NK-92 treated with Interleukin-12 subunit alpha and Interleukin-12 subunit beta, amount 100 ng/mL, for 24 hours (cell line): ENCODE data around the gene DENR.
"Not testable (repeated sequence)": the region's sequence is repeated elsewhere in the genome, so short reads cannot be mapped to it uniquely, and the experiment has no call there.

ENCODE experiments used
- DNase-seq: peaks from one replicate; lab custom pipeline; 2025; lab: John Stamatoyannopoulos, UW

The DENR gene

DNA sequence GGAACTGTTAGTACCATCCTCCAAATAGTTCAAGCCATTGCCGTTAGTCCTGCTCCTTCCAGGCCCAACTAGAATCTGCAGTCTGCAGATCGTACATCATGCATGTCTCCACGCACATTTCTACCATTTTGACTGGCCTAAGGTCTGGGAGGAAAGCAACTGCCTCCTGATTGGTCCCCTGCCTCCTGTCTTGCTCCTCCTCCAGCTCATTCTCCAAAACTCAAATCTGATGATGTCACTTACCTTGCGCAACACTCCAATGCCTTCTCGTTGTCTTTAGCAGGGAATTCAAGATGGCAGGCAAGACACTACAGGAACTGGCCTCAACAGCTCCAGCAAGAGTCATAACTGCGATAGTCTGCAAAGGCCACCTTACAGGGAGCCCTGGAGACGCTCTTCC lies 12.3 kb upstream of the DENR start:
- no peak for DNase-seq

GRCh38 chr12:122743895-122744525 lies 8.6 kb upstream of the DENR start:
- no peak for DNase-seq

DNA sequence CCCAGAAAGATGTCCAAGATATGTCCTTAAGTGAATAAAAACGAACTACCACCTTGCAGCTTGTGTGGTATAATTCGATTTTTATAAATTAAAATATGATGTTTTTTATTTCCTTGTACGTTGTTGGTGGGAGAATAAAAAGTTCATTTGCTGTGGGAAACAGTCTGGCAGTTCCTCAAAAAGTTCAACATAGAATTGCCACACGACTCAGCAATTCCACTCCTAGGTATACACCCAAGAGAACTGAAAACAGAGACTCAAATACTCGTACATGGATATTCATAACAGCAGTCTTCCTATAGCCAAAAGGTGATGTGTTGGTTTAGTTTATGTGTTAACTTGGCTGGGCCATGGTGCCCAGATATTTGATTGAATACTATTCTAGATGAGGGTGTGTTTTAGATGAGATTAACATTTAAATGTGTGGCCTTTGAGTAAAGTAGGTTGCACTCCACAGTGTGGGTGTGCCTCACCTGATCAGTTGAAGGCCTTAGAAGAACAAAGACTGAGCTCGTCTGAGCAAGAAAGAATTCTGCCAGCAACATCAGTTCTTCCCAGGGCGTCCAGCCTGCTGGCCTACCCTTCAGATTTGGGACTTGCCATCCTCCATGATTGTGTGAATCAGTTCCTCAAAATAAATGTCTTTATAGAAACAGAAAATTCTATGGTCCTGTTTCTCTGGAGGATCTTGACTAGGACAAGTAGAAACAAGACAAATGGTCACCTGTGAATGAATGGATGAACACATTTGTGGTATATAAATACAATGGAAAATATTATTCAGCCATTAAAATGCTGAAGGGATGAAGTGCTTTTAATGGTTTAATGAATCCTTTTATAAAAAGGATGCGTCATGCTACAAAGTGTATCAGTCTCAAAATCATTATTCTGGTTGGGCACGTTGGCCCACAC lies 5.1 kb upstream of the DENR start:
- no peak for DNase-seq

GRCh38 chr12:122749569-122750332 lies 2.9 kb upstream of the DENR start:
- DNase-seq, result no peak

DNA sequence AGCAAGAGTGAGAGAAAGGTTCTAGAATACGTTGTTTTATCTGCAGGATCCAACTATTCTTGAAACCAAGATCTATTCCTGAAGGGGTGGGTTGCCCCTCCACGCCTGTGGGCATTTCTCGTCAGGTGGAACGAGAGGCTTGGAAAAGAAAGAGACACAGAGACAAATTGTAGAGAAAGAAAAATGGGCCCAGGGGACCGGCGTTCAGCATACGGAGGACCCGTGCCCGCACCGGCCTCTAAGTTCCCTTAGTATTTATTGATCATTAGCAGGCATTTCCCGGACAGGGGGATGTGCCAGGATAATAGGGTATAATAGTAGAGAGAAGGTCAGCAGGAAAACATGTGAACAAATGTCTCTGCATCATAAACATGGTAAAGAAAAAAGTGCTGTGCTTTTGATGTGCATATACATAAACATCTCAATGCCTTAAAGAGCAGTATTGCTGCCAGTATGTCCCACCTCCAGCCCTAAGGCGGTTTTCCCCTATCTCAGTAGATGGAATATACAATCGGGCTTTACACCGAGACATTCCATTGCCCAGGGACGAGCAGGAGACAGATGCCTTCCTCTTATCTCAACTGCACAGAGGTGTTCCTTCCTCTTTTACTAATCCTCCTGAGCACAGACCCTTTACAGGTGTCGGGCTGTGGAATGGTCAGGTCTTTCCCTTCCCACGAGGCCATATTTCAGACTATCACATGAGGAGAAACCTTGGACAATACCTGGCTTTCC lies 1.7 kb upstream of the DENR start:
- not testable (repeated sequence) for DNase-seq

GRCh38 chr12:122753319-122753650 lies 661 bp downstream of the DENR start:
- DNase-seq, result no peak

- no peak for DNase-seq
Observed at GRCh38 chr12:122754790-122755189, 2.2 kb downstream of the DENR start.

GRCh38 chr12:122757568-122757967 lies 4.9 kb downstream of the DENR start:
- DNase-seq, result no peak

GRCh38 chr12:122785503-122785902 lies 32.9 kb downstream of the DENR start:
- DNase-seq, result no peak

- DNase-seq, result no peak
Observed at GRCh38 chr12:122788387-122788786, 35.8 kb downstream of the DENR start.

GRCh38 chr12:122789637-122790036 lies 37.0 kb downstream of the DENR start:
- no peak for DNase-seq

DNA sequence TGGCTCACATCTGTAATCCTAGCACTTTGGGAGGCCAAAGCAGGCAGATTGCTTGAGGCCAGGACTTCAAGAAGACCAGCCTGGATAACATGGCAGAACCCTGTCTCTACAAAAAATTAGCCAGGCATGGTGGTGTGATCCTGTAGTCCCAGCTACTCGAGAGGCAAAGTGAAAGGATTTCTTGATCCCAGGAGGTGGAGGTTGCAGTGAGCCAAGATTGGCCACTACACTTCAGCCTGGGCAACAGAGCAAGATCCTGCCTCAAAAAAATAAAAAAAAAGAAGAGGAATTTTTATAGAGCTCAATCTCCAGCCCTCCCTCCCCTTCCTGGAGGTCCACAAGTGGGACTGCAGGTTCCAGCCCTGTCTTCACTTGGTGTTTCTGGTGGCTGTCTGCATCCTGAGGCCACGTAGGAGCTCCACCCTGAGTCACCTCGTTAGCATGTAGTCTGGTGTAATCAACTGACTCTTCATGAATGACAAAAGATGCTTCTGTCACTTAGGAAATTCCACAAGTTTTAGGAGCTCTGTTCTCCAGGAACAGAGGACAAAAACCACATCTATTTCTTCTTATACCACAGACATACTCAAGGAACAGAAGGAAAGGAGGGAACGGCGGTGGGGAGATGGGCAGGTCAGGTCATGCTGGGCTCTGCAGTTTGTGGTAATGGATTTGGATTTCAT lies 37.9 kb downstream of the DENR start:
- DNase-seq, result no peak

GRCh38 chr12:122793685-122794106 lies 41.1 kb downstream of the DENR start:
- DNase-seq, result no peak

DNA sequence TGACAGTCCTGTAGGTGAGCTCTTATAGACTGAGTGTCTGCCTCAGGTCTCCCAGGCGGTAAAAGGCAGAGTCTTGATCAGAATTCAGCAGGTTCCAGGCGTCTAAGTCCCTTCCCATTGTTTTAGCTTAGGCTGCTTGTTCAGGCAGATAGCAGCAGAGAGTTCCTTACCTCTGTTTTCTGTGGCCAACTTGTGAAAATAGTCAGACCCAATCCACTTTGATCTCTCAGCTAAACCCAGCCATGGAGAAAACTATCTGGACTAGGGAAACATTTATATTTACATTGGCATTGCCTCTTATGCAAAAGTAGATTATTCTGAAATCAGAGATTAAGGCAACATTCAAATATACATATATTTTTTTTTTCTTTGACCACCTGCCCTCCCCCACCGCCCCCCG lies 43.2 kb downstream of the DENR start:
- DNase-seq, result no peak

- no peak for DNase-seq
Observed at GRCh38 chr12:122799641-122800243, 47.1 kb downstream of the DENR start.

DNA sequence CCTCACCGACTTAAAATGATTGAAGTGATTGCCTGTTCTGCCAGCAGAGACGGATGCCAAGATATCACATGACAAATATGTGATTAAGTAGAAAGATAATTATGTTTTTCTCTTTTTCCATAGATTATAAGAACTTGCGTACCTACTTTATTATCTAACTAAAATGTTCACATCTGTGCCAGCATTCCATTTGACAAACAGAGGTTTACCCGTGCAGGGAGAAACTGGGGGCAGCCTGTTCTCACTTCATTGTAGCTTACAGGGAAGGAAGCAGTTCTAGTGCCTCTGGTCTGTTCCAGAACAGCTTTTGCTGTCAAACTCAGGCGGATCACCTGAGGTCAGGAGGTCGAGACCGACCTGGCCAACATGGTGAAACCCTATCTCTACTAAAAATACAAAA lies 51.3 kb downstream of the DENR start:
- DNase-seq, result no peak

DNA sequence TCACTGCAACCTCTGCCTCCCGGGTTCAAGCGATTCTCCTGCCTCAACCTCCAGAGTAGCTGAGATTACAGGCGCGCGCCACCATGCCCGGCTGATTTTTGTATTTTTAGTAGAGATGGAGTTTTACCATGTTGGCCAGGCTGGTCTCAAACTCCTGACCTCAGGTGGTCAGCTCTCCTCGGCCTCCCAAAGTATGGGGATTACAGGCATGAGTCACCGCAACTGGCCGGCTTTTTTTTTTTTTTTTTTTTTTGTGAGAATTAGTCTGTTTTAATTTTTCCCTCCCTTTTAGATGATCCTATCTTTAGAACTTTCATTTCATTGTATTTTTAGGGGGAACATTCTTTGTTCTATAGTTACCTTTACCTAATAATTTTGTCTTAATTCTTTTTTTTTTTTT lies 52.3 kb downstream of the DENR start:
- not testable (repeated sequence) for DNase-seq

DNA sequence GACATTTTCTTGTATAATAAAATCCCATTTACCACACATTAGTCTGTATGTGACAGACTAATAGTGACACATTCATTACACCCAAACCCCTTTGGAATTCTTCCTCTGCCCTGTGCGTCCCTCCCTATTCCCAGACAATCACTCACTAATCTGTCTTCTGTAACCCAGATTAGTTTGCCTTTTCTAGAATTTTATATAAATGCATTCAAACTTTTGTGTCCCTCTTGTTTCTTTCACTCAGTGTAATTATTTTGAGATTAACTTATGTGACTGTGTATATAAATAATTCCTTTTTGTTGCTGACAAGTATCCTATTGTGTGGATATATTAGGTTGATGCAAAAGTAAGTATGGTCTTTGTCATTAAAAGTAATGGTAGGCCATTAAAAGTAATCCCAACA lies 55.0 kb downstream of the DENR start:
- no peak for DNase-seq

GRCh38 chr12:122811777-122812176 lies 59.2 kb downstream of the DENR start:
- no peak for DNase-seq

GRCh38 chr12:122813310-122813713 lies 60.7 kb downstream of the DENR start:
- no peak for DNase-seq

DNA sequence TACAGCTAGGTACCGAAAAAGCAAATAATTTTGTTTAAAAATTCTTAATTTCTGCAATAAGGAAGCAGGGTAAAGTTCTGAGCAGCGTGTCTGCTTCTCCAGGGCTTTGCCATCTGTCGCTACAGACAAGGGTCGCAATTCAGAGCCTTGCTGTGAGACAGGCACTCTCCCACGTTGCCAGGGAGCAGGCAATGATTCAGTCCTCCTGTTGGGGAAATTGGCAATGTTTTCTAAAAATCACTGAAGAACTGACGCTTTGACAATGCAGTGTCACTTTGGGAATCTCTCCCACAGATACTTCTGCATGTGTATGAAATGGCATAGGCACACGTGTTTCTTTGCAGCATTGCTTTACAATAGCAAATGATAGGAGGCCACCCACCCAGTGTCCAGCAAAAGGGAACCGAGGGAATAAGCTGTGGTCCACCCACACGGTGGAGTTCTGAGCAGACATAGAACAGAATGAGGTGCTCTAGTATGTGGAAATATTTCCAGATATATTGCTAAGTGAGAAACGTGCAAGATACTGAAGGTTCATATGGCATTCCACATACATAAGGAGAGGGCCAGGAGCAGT lies 66.7 kb downstream of the DENR start:
- no peak for DNase-seq
